Left kidney (tissue), 8 donors: ENCODE results near the gene RSPH9. TPM values are rescaled to one million over a fixed set of nuclear protein-coding genes. Genes with fewer than 3 reads are reported as not detected.

Experiments
- DNase-seq: peaks from one replicate; pipeline ENCODE4 v3.0.0-alpha.2; 2013
- long read RNA-seq, 8 donors: transcript quantifications; one replicate each; lab custom pipeline, GENCODE V29; 2026
- polyA plus RNA-seq: library from polyadenylated mRNA; unstranded; fragments of 120-200 nt; gene quantifications from one replicate; pipeline ENCODE4 v1.2.1, GENCODE V29; 2013; ENCODE audit not compliant: insufficient read length

Gene RSPH9, protein sequence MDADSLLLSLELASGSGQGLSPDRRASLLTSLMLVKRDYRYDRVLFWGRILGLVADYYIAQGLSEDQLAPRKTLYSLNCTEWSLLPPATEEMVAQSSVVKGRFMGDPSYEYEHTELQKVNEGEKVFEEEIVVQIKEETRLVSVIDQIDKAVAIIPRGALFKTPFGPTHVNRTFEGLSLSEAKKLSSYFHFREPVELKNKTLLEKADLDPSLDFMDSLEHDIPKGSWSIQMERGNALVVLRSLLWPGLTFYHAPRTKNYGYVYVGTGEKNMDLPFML
- polyA plus RNA-seq, result 1.4 TPM
- long read RNA-seq, donor 1, partial matches to known transcripts, result 0 of 55 reads
- long read RNA-seq, donor 1, other reads (novel, unspliced or antisense), result 55 of 55 reads
- long read RNA-seq, donor 2, partial matches to known transcripts, result 0 of 3 reads
- long read RNA-seq, donor 2, other reads (novel, unspliced or antisense), result 0 of 3 reads
- long read RNA-seq, donor 3, result 0 reads
- long read RNA-seq, donor 4, result 0 reads
- long read RNA-seq, donor 5, partial matches to known transcripts, result 6 of 98 reads
- long read RNA-seq, donor 5, other reads (novel, unspliced or antisense), result 89 of 98 reads
- long read RNA-seq, donor 6, partial matches to known transcripts, result 0 of 1 reads
- long read RNA-seq, donor 6, other reads (novel, unspliced or antisense), result 0 of 1 reads
- long read RNA-seq, donor 7, partial matches to known transcripts, result 71 of 72 reads
- long read RNA-seq, donor 7, other reads (novel, unspliced or antisense), result 0 of 72 reads
- long read RNA-seq, donor 8, partial matches to known transcripts, result 0 of 2 reads
- long read RNA-seq, donor 8, other reads (novel, unspliced or antisense), result 0 of 2 reads

- DNase-seq, result peak; percentile 76
These were observed at the start of gene RSPH9 for GRCh38 chr6:43644940-43645612. Gene RSPH9 (plus strand): TSS chr6:43645036. CDS start chr6:43645099, 63 bp downstream.

DNA sequence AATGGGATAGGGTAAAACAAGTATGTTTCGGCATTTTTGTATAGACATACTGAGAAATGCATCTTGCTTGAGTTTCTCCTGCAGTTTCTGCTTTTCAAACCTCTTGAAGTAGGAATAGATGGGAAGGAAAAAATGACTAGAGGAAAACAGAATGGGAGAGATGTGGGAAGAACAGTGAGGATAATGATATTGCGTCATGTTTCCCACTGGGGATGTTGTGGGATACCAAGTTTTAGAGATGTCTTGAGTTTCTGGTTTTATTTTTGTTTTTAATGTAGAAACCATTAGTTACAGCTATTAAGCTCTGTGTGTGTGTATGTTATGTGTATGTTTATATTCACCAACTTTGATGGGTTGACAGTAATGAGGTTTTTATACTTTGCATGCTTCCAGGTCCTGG is 44.2 kb upstream of the RSPH9 start:
- DNase-seq, result no peak

DNA sequence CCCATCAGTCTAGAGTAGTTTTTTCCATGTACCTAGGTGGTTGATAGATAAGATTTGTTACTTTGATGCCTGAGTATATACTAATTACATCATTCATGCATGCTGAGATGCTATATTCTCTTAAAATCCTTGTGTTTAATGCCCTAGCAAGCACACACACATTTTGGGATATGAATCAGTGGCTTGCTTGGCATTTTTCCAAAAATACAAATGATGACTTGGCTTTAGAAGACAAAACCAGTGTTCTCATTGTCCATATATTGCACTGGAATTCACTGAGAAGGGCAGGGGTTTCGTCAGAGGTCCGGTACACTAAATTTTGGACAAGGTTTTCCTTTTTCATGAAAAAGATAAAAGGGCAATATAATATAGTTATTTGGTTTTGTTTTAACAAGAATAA is 40.7 kb upstream of the RSPH9 start:
- no peak for DNase-seq

DNA sequence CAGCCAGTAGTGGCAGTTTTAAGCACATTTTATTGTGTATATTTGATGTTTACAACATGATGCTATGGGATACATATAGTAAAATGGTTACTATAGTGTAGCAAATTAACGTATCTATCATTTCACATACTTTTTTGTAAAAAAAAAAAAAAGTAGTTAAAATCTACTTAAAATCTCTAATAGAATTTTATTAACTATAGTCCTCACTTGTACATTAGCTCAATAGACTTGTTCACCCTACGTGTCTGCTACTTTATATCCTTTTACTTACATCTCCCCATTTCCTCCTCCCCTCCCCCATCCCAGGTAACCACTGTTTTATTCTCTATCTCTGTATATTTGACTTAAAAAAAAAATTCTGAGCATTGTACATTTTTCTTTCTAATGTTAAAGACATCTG is 38.8 kb upstream of the RSPH9 start:
- DNase-seq, result no peak

DNA sequence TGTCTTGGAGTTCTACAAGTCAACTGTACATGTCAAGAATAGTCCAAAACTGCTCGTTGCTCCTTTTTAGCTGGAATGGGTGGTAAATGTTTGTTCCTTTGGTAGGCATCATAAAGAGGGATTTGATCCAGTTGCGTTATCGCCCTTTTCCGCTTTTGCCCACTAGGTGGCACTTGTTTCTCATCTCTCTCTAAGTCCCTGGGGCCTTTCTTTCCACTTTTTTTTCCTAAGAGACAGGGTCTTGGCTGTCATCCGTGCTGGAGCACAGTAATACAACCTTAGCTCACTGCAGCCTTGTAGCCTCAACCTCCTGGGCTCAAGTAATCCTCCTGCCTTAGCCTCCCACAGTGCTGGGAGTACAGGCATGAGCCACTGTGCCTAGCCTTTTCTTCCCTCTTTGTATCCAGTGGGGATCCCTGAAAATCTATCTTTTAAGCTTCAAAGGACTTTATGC is 36.5 kb upstream of the RSPH9 start:
- peak; percentile 77 for DNase-seq

- DNase-seq, result no peak
These were observed 36.0 kb upstream of the RSPH9 start for GRCh38 chr6:43608807-43609206.

DNA sequence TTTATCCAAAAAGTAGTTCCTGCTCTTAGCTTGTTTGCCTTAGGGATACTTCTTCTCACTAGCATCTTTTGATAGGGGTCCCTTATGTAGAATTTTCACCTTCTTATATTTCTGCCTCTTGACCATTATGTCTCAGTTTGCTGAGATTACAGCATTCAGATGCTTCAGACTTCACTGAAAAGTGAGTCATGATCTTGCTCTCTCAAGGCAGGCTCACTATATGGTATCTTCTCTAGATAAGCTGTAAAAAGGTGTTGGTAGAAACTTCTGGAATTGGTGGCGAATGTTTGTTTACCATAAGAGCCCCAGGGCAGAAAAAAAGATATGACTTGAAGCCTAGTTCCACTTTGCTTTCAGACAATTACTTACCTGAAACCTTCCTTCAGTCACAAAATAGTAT is 35.4 kb upstream of the RSPH9 start:
- no peak for DNase-seq

GRCh38 chr6:43610431-43610830 is 34.4 kb upstream of the RSPH9 start:
- DNase-seq, result no peak

DNA sequence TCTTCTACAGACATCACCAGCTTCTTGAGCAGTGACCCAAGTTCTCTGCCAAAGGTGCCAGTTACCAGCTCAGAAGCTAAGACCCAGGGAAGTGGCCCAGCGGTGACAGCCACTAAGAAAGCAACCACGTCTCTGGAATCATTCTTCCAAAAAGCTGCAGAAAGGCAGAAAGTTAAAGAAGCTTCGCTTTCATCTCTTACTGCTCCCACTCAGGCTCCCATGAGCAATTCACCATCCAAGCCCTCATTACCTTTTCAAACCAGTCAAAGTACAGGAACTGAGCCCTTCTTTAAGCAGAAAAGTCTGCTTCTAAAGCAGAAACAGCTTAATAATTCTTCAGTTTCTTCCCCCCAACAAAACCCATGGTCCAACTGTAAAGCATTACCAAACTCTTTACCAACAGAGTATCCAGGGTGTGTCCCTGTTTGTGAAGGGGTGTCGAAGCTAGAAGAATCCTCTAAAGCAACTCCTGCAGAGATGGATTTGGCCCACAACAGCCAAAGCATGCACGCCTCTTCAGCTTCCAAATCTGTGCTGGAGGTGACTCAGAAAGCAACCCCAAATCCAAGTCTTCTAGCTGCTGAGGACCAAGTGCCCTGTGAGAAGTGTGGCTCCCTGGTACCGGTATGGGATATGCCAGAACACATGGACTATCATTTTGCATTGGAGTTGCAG is 31.0 kb upstream of the RSPH9 start:
- no peak for DNase-seq

DNA sequence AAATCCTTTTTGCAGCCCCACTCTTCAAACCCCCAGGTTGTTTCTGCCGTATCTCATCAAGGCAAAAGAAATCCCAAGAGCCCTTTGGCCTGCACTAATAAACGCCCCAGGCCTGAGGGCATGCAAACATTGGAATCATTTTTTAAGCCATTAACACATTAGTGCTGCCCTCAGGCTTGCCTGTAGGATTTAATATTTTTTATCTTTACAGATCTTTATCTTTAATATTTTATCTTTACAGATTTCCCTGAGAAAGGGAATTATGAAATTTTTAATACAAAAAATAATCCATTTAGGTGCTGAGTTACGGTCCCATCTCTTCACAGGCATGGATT is 30.5 kb upstream of the RSPH9 start:
- DNase-seq, result no peak

GRCh38 chr6:43616725-43617472 is 27.9 kb upstream of the RSPH9 start:
- no peak for DNase-seq

DNA sequence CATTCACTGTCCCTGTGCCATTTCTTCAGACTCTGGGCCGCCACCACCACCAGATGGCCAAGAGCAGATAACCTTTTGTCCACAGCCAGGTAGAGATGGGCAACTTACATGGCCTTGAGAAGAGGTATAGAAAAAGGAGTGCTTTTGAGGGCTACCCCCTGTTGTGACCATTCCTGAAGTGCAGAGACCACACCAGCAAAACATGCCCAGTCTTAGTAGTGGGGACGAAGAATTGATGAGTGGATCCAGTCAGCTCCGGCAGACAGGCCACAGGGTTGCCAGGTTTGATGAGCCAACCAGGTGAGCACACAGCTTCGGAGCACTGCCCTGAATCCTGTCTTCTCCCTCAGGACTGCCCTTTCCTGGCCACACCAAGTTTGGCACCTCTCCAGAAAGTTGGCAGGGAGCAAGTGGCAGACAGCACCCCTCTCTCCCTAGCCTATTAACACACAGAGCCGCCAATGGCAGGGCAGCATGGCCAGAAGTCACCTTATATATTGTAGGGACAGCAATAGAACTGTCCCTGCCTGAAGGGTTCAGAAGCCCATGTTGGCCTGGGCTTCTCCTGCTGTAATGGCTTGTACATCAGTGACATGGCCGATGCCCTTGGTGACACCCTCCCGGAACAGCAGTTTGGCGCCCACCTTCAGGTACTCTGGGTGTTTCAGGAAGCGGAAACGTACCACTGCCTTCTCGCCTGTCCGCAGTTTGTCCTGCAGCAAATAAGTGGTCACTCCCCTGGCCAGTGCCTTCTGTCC is 23.6 kb upstream of the RSPH9 start:
- DNase-seq, result no peak

- no peak for DNase-seq
These were observed 23.0 kb upstream of the RSPH9 start for GRCh38 chr6:43621836-43622180.

GRCh38 chr6:43622541-43622940 is 22.3 kb upstream of the RSPH9 start:
- no peak for DNase-seq

DNA sequence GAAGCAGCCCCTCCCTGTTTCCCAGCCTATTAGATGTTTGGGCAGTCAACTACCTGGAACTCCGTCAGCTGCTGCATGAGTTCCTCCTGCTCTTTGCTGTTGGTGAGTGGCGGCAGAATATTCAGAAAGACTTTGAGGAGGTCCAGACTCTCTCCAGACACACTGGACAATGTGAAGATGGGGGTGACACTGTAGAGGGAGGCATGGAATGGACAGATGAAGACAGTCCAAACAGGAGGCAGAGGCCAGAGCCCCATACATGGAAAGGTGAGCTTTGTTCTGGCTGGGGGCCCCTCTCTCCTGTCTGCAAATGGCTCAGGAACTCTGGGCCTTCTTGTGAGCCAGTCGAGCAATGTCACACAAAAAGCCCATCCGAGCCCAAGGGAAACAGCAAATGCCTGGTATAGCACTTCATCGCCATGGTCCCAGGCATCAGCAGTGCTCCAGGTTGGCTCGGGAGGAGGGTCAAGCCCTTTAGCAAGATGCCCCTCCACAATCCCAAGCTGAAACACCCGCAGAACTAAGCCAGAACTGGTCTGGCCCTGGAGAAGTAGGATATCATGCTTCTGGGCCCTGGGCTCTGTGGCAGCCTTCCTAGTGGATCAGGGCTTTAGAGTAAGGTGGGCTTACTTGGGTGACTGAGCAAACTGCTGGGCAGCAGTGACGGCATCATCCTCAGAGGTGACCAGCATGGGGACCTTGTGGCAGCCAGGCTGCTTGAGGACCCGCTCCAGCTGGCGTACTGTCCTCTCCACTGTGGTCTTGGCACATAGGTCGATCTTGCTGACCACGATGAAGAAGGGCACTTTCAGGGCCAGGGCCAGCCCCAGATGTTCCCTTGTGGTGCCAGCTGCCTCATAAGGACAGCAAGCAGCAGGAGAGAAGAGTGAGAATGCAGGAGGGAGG is 20.7 kb upstream of the RSPH9 start:
- DNase-seq, result no peak

DNA sequence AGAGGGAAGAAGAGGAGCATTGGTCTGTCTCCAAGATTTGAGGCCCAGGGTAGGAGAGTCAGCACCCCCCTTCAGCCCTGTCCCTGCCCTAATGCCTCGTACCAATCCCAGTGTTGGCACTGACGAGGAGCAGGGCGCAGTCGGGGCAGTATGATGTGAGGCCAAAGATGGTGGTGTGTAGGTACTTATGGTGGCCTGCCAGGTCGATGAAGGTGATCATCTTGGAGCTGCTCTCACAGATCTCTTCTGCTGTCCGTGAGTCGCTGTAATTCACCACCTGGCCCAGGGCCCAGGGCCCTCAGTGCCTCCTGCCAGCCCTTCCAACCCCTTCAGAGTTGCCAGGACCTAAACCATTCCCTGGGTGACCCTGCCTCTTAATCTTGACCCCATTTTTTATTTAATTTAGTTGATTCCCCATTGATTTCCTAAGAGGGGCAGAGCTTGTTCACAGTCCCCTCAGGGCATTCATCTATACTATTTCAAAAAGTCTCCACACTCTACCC is 20.0 kb upstream of the RSPH9 start:
- no peak for DNase-seq

- no peak for DNase-seq
These were observed 19.3 kb upstream of the RSPH9 start for GRCh38 chr6:43625393-43625992.

GRCh38 chr6:43627008-43627825 is 17.6 kb upstream of the RSPH9 start:
- DNase-seq, result peak; percentile 46
